K562 (cell line): ENCODE results near the gene TMEM176A. TPM values are rescaled to one million over a fixed set of nuclear protein-coding genes. Genes with fewer than 3 reads are reported as not detected.

Experiments used
- ATF2 ChIP-seq: sonication (generic); formaldehyde crosslinking; IDR thresholded peaks from 2 replicates; pipeline ENCODE4 v1.8.1; 2022; ENCODE audit warnings: missing genetic modification reagents
- CXXC5 ChIP-seq: fragments of 250-450 bp; sonication (Bioruptor Pico); IDR thresholded peaks from 2 replicates; pipeline ENCODE4 v1.8.0; 2022; ENCODE audit warnings: inconsistent platforms, mild to moderate bottlenecking, moderate library complexity
- GATAD2A ChIP-seq: fragments of 450-650 bp; IDR thresholded peaks from 2 replicates; pipeline ENCODE4 v1.6.1; 2017
- HDAC3 ChIP-seq: fragments of 450-650 bp; IDR thresholded peaks from 2 replicates; pipeline ENCODE4 v1.6.1; 2018; ENCODE audit warnings: borderline replicate concordance, mild to moderate bottlenecking, moderate library complexity; ENCODE audit not compliant: partially characterized antibody
- HNRNPL ChIP-seq: fragments of 200-400 bp; formaldehyde crosslinking; IDR thresholded peaks from 2 replicates; pipeline ENCODE4 v1.6.1; 2017; ENCODE audit warnings: low read depth, mild to moderate bottlenecking, low read length
- JUND ChIP-seq, 2 experiments: IDR thresholded peaks; 2 replicates in 1 of 2; 3 replicates in 1 of 2; pipeline ENCODE4 v1.6.1; 2011; ENCODE audit warnings: borderline replicate concordance in 2 of 2, low read depth in 2 of 2, low read length in 2 of 2, improper control_type of control experiment in 1 of 2, missing biosample characterization in 1 of 2, missing genetic modification characterization in 1 of 2, missing genetic modification reagents in 1 of 2
- KHSRP ChIP-seq: fragments of 450-650 bp; IDR thresholded peaks from 2 replicates; pipeline ENCODE4 v1.6.1; 2017
- LCOR ChIP-seq: sonication (generic); formaldehyde crosslinking; IDR thresholded peaks from 2 replicates; pipeline ENCODE4 v1.8.0; 2022; ENCODE audit warnings: mild to moderate bottlenecking, missing genetic modification reagents
- MECOM ChIP-seq: fragments of 250-450 bp; sonication (Bioruptor Pico); IDR thresholded peaks from 2 replicates; pipeline ENCODE4 v1.8.0; 2022; ENCODE audit warnings: inconsistent platforms
- REST ChIP-seq, 2 experiments: fragments of 450-650 bp; formaldehyde crosslinking in 1 of 2; IDR thresholded peaks; 2 replicates each; pipeline versions ENCODE4 v1.4.0 to v1.6.1; 2014 to 2020; ENCODE audit warnings: mild to moderate bottlenecking in 2 of 2, borderline replicate concordance in 1 of 2, low read depth in 1 of 2
- SMC3 ChIP-seq: conservative IDR thresholded peaks from 2 replicates; pipeline ENCODE4 v1.6.1; 2011; ENCODE audit warnings: low read depth, low read length, improper control_type of control experiment; ENCODE audit not compliant: insufficient read depth
- TRIM24 ChIP-seq, 2 experiments: fragments of 450-650 bp; IDR thresholded peaks; 2 replicates each; pipeline ENCODE4 v1.6.1; 2016
- VEZF1 ChIP-seq: fragments of 200-800 bp; sonication (Bioruptor generic); IDR thresholded peaks from 2 replicates; pipeline ENCODE4 v1.6.1; 2017; ENCODE audit warnings: missing genetic modification characterization, missing compliant biosample characterization
- YBX1 ChIP-seq: fragments of 450-650 bp; IDR thresholded peaks from 2 replicates; pipeline ENCODE4 v1.7.1; 2016; ENCODE audit warnings: mild to moderate bottlenecking
- ZNF239 ChIP-seq: fragments of 250-450 bp; sonication (Bioruptor Pico); IDR thresholded peaks from 2 replicates; pipeline ENCODE4 v1.4.0; 2020; ENCODE audit warnings: mild to moderate bottlenecking
- polyA plus RNA-seq, 8 experiments: library from polyadenylated mRNA; depleted of rRNA in 4 of 8; stranded (reverse) in 5 of 8; unstranded in 3 of 8; fragments of >200 nt; fragmentation: Nextera tagmentation in 2 of 8; fragmentation: Illumina TruSeq in 1 of 8; extraction: Ambion mirVana in 2 of 8; extraction: Trizol in 1 of 8; gene quantifications; 2 replicates each; pipeline versions ENCODE4 v1.2.1 to v1.2.3, GENCODE V29; 2011 to 2014; ENCODE audit warnings: inconsistent platforms in 1 of 8, missing spikeins in 1 of 8
- total RNA-seq, 7 experiments: library from RNA; depleted of rRNA in 6 of 7; stranded (reverse); fragments of >200 nt in 6 of 7; fragmentation: Illumina TruSeq in 2 of 7; extraction: Trizol in 2 of 7; gene quantifications; 2 replicates each; pipeline versions ENCODE4 v1.2.1 to v1.2.3, GENCODE V29; 2011 to 2021; ENCODE audit warnings: low replicate concordance in 1 of 7

The TMEM176A gene
- total and polyA plus RNA-seq, 9 of the 15 experiments (the other 6 are each of a cell fraction or from before 2014, with no cell fraction given), result 0.31 TPM; not detected in 8

- TF ChIP-seq KHSRP (no peak), SMC3 (0 out of 2 replicates have a peak, but pooled peaks have one; percentile 17), CXXC5 (peak; percentile 74), REST (IDR thresholded peaks at IDR 0.05; ENCODE audit: borderline replicate concordance) (peak; percentile 60; the same call in 1 of the 2 replicates), REST (CRISPR knock-in tag; IDR thresholded peaks at IDR 0.05; ENCODE audit: low read depth) (0 out of 2 replicates have a peak, but pooled peaks have one; percentile 18), ZNF239 (CRISPR knock-in tag) (peak; percentile 4; the same call in 1 of the 2 replicates), HDAC3 (peak; percentile 74), VEZF1 (CRISPR knock-in tag) (peak; percentile 58; the same call in 1 of the 2 replicates), ATF2 (CRISPR knock-in tag) (no peak), HNRNPL (no peak), MECOM (CRISPR knock-in tag) (peak; percentile 99), LCOR (CRISPR knock-in tag) (no peak), TRIM24 (IDR thresholded peaks at IDR 0.05) (peak in 1 of 2 experiments; percentile 61; a peak in 1 of 4 replicates), JUND (IDR thresholded peaks at IDR 0.05; ENCODE audit: borderline replicate concordance, low read depth, low read length) (peak; percentile 62), JUND (tag; IDR thresholded peaks at IDR 0.05; ENCODE audit: borderline replicate concordance, low read depth, low read length) (no peak; the same call in 2 of the 3 replicates), GATAD2A (0 out of 2 replicates have a peak, but pooled peaks have one; percentile 37), YBX1 (no peak)
Measured at GRCh38 chr7:150787321-150788281, 13.0 kb upstream of the TMEM176A start (continued).
